ENCODE measurements around the gene KRTAP9-1.

DNA sequence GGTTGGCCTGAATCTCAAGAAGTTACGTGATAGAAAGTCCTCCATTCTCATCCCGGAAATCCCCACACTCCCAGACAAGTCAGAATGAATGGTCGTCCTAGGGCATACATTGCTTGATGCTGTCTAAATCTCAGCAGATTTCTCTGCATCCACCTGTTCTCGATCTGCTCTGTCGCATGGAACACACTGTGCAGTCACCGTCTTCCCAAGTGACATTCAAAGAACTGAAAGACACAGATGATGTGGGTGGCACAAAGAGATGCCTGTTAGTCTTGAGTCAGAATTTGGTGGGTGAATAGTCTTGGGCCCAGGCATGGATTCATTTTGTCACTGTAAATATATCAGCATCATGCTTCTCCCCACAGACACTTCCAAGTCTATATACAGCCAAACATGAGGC lies 42.0 kb downstream of the KRTAP9-1 start:
- TF ChIP-seq, protein P1, sequence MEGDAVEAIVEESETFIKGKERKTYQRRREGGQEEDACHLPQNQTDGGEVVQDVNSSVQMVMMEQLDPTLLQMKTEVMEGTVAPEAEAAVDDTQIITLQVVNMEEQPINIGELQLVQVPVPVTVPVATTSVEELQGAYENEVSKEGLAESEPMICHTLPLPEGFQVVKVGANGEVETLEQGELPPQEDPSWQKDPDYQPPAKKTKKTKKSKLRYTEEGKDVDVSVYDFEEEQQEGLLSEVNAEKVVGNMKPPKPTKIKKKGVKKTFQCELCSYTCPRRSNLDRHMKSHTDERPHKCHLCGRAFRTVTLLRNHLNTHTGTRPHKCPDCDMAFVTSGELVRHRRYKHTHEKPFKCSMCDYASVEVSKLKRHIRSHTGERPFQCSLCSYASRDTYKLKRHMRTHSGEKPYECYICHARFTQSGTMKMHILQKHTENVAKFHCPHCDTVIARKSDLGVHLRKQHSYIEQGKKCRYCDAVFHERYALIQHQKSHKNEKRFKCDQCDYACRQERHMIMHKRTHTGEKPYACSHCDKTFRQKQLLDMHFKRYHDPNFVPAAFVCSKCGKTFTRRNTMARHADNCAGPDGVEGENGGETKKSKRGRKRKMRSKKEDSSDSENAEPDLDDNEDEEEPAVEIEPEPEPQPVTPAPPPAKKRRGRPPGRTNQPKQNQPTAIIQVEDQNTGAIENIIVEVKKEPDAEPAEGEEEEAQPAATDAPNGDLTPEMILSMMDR (conservative IDR thresholded peaks at IDR 0.05; ENCODE audit: low read depth in 2 of 2): no peak
- TF ChIP-seq EZH2phosphoT487 (IDR thresholded peaks at IDR 0.05; ENCODE audit: unreplicated experiment): no peak
- no peak for TF ChIP-seq POLR2AphosphoS5 (IDR thresholded peaks at IDR 0.05; ENCODE audit: low read depth)
- TF ChIP-seq EZH2 (IDR thresholded peaks at IDR 0.05; ENCODE audit: low read depth, unreplicated experiment): no peak

All from GM23338 (cell line).